Sigmoid colon (tissue), 7 donors: ENCODE results near the gene TMEM53. TPM values are rescaled to one million over a fixed set of nuclear protein-coding genes. Genes with fewer than 3 reads are reported as not detected.
A peak's percentile ranks its signal among the peaks of the same experiment; 100 is the strongest.

Experiments
- DNase-seq: peaks from one replicate; pipeline ENCODE4 v3.0.0-alpha.2; 2019
- H3K27ac ChIP-seq, 4 donors: fragments of 200-600 bp; sonication (generic); one replicate each; pipeline ENCODE4 v1.5.1; 2016 to 2019; ENCODE audit warnings: mild to moderate bottlenecking in 1 of 4
- H3K27me3 ChIP-seq, 3 donors: fragments of 200-600 bp; sonication (generic); one replicate each; pipeline ENCODE4 v1.5.1; 2019; ENCODE audit warnings: mild to moderate bottlenecking in 1 of 3
- H3K36me3 ChIP-seq, 4 donors: fragments of 200-600 bp; sonication (generic); one replicate each; pipeline ENCODE4 v1.5.1; 2016 to 2019
- H3K4me1 ChIP-seq, 4 donors: fragments of 200-600 bp; sonication (generic); one replicate each; pipeline ENCODE4 v1.5.1; 2017 to 2019
- H3K4me3 ChIP-seq, 4 donors: fragments of 200-600 bp; sonication (generic); one replicate each; pipeline ENCODE4 v1.5.1; 2017 to 2019; ENCODE audit warnings: mild to moderate bottlenecking in 2 of 4, moderate library complexity in 1 of 4
- H3K9me3 ChIP-seq, 4 donors: fragments of 200-600 bp in 3 of 4; sonication (generic) in 3 of 4; one replicate each; pipeline versions ENCODE4 v1.5.1 to v1.6.1; 2013 to 2019
- CTCF ChIP-seq, 4 experiments: fragments of 450-650 bp in 3 of 4; fragments of 200-600 bp in 1 of 4; IDR thresholded peaks; one replicate each; pipeline ENCODE4 v1.5.1; 2016 to 2019; ENCODE audit warnings: antibody characterized with exemption in 4 of 4, mild to moderate bottlenecking in 3 of 4, moderate library complexity in 2 of 4
- EP300 ChIP-seq, 4 donors: sonication (generic); formaldehyde crosslinking; IDR thresholded peaks; one replicate each; pipeline ENCODE4 v1.6.1; 2017; ENCODE audit warnings: antibody characterized with exemption in 4 of 4
- POLR2A ChIP-seq, 2 donors: fragments of 450-650 bp; IDR thresholded peaks; one replicate each; pipeline ENCODE4 v1.6.1; 2016; ENCODE audit warnings: antibody characterized with exemption in 2 of 2, mild to moderate bottlenecking in 2 of 2, moderate library complexity in 2 of 2
- POLR2AphosphoS5 ChIP-seq, 4 donors: sonication (generic); formaldehyde crosslinking; IDR thresholded peaks; one replicate each; pipeline ENCODE4 v1.6.1; 2017; ENCODE audit warnings: antibody characterized with exemption in 4 of 4
- WGBS, 2 donors: extraction: QIAGEN DNeasy Blood & Tissue Kit; methylation state at CpG; one replicate each; pipeline ENCODE4 v1.1.7; 2013; 5-methylcytosine and 5-hydroxymethylcytosine counted together
- intact Hi-C: fragments of 100-400 bp; cut with DNase I; formaldehyde crosslinking; loops from one replicate; pipeline ENCODE4 v1.15.1; 2023
- polyA plus RNA-seq, 3 donors: library from polyadenylated mRNA; stranded (reverse); fragments of 200-250 nt; gene quantifications; one replicate each; pipeline ENCODE4 v1.2.3, GENCODE V29; 2013
- total RNA-seq, 4 donors: library from RNA; depleted of rRNA; stranded (reverse); fragments of >200 nt; gene quantifications; one replicate each; pipeline ENCODE4 v1.1.0, GENCODE V29; 2016
- donor health status: healthy with polysubstance abuse.
- donor health status: Bipolar disorder and iron deficiency.
- donor health status: healthy.

The TMEM53 gene
- total and polyA plus RNA-seq, 7 donors = 1.7 to 29.7 (median 5.6) TPM

- no peak for DNase-seq
- WGBS, 2 donors = 86 to 90% methylated on average over 25 of the region's 25 CpGs
- intact Hi-C loops = loop anchor here (1.0 kb wide), 1 partner anchor 43 kb away; no protein-coding TSS in a partner anchor
Measured at GRCh38 chr1:44609768-44610526, 64.3 kb downstream of the TMEM53 start.

DNA sequence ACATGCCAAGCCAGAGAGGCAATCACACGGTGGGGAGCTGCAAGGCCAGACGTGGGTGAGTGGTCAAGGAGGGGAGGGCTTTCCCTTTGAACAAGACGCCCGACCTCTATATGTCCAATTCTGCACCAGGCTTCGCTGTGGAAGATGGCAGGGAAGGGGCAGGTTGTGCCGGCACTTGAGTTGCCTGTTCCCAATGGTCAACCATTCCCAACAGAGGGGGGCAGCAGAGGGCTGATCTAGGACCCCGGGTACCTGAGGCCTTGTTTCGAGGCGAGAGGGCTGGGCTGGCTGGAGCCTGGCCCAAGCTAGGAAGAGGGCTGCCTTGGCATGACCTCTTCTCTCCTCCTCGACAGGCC, 64.9 kb downstream of the TMEM53 start:
- Histone ChIP-seq H3K9me3 (no peaks in the 10 kb centered on the region), H3K27ac (no peak overlapping the region), H3K27me3 (no peaks in the 10 kb centered on the region), H3K4me3 (no peak overlapping the region), H3K4me1 (peaks cover 0 to 5% (median 0%) of the 10 kb centered on the region in 4 donors), H3K36me3 (no peaks in the 10 kb centered on the region)
- 71 to 77% methylated on average over 10 of the region's 10 CpGs for WGBS, 2 donors
- TF ChIP-seq CTCF (IDR thresholded peaks at IDR 0.05) = peak; percentile 36 to 81 (median 66)
- TF ChIP-seq POLR2A (IDR thresholded peaks at IDR 0.05) = no peak
- intact Hi-C loops = loop anchor here (1.0 kb wide), 1 partner anchor 44 kb away; no protein-coding TSS in a partner anchor
- peak; percentile 84 for DNase-seq

More at GRCh38 chr1:44609768-44610526, 64.3 kb downstream of the TMEM53 start:
- Histone ChIP-seq H3K36me3 (no peaks in the 10 kb centered on the region), H3K27me3 (no peaks in the 10 kb centered on the region), H3K27ac (no peak overlapping the region), H3K4me1 (peaks cover 0 to 5% (median 0%) of the 10 kb centered on the region in 4 donors), H3K4me3 (no peak overlapping the region), H3K9me3 (no peaks in the 10 kb centered on the region)
- TF ChIP-seq POLR2AphosphoS5 (IDR thresholded peaks at IDR 0.05) (no peak), CTCF (IDR thresholded peaks at IDR 0.05) (no peak), POLR2A (IDR thresholded peaks at IDR 0.05) (no peak), EP300 (IDR thresholded peaks at IDR 0.05) (no peak)

DNA sequence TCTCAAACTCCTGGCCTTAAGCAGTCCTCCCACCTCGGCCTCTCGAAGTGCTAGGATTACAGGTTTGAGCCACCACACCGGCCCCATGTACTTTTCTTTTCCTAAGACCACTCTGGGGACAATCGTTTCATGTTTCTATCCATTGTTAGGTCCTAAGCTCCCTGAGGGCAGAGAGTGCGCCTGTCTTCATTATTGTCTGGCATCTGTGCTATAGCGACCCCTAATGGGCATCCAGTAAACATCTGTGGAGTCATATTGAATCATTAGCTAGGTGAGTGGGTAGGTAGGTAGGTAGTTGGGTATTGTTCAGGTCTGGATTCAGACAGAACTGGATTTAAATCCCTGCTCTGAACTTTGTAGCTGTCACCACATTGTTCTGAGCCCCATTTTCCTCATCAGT, 66.1 kb downstream of the TMEM53 start:
- Histone ChIP-seq H3K36me3 (no peaks in the 10 kb centered on the region), H3K4me1 (peaks cover 0 to 5% (median 0%) of the 10 kb centered on the region in 4 donors), H3K4me3 (no peak overlapping the region), H3K27me3 (peaks cover 0 to 3% (median 0%) of the 10 kb centered on the region in 3 donors), H3K27ac (no peak overlapping the region), H3K9me3 (no peaks in the 10 kb centered on the region)
- intact Hi-C loops = no loop called here
- 85 to 91% methylated on average over 6 of the region's 6 CpGs for WGBS, 2 donors
- no peak for DNase-seq
- TF ChIP-seq POLR2A (IDR thresholded peaks at IDR 0.05) (no peak), CTCF (IDR thresholded peaks at IDR 0.05) (no peak), EP300 (IDR thresholded peaks at IDR 0.05) (no peak), POLR2AphosphoS5 (IDR thresholded peaks at IDR 0.05) (no peak)

- Histone ChIP-seq H3K9me3 (no peaks in the 10 kb centered on the region), H3K27ac (no peak overlapping the region), H3K4me3 (no peak overlapping the region), H3K4me1 (peaks cover 0 to 5% (median 0%) of the 10 kb centered on the region in 4 donors), H3K36me3 (no peaks in the 10 kb centered on the region), H3K27me3 (peaks cover 0 to 14% (median 0%) of the 10 kb centered on the region in 3 donors)
- DNase-seq = no peak
- intact Hi-C loops = no loop called here
- WGBS, 2 donors = 86 to 90% methylated on average over 8 of the region's 8 CpGs
- TF ChIP-seq POLR2AphosphoS5 (IDR thresholded peaks at IDR 0.05) = no peak
- no peak for TF ChIP-seq POLR2A (IDR thresholded peaks at IDR 0.05)
- TF ChIP-seq CTCF (IDR thresholded peaks at IDR 0.05) = no peak
- no peak for TF ChIP-seq EP300 (IDR thresholded peaks at IDR 0.05)
Measured at GRCh38 chr1:44606701-44607281, 67.5 kb downstream of the TMEM53 start.
